Activated naive CD4-positive, alpha-beta T cell treated with anti-CD3 and anti-CD28 coated beads, Interleukin-2, amount 50 U/mL, for 72 hours (primary cell): Measurements from ENCODE around the gene GARIN3. TPM values are rescaled to one million over a fixed set of nuclear protein-coding genes. Genes with fewer than 3 reads are reported as not detected.

Source experiments
- ATAC-seq, 2 donors: fragments of 150-1000 bp; cut with Tn5 transposase; 2 replicates each; pipeline ENCODE4 v1.10.0; 2021; ENCODE audit warnings: mild to moderate bottlenecking in 2 of 2, moderate library complexity in 2 of 2
- DNase-seq, 2 donors: peaks; one replicate each; pipeline ENCODE4 v3.0.0; 2021 to 2022; ENCODE audit warnings: low spot score in 2 of 2
- H3K27ac Mint-ChIP-seq, 2 donors: one replicate each; pipeline ENCODE4 v1.8.0; 2022; ENCODE audit warnings: mild to moderate bottlenecking in 2 of 2, mixed read lengths in 2 of 2
- H3K36me3 Mint-ChIP-seq, 2 donors: one replicate each; pipeline ENCODE4 v1.8.0; 2022; ENCODE audit warnings: mixed read lengths in 2 of 2
- H3K9me3 Mint-ChIP-seq, 2 donors: one replicate each; pipeline ENCODE4 v1.8.0; 2022; ENCODE audit warnings: mixed read lengths in 2 of 2
- total RNA-seq, 2 donors: library from RNA; stranded (reverse); gene quantifications; one replicate each; pipeline ENCODE4 v1.2.3, GENCODE V29; 2022

Gene GARIN3
- total RNA-seq, 2 donors from 2014 or later: 0.46 to 0.47 TPM

GRCh38 chr5:157165668-157166067, 396 bp downstream of the GARIN3 start:
- no peak for ATAC-seq
- peaks cover 13 to 37% of the 10 kb centered on the region in 2 donors for H3K36me3 Mint-ChIP-seq
- H3K27ac Mint-ChIP-seq: no peak overlapping the region
- peaks cover 4 to 11% of the 10 kb centered on the region in 2 donors for H3K9me3 Mint-ChIP-seq
- DNase-seq: no peak

DNA sequence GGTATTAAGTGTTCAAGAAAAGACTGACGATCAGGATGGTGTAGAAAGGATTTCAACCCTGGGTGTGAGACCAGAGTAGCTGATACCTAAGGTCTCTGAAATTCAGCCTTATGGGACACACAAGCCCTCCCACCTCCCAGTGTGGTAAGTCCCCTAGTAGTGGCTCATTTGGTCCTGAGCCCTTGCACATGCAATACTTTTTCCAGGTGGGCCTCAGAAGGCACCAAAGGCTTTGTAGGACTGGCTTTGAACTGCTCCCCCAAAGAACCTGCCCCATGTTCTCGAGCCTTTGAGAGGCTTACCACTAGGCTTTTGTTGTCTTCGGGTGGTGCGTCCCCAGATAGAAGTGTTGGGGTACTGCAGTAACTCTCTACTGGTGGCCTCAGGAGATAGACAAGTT, 803 bp downstream of the GARIN3 start:
- peaks cover under 1 to 7% of the 10 kb centered on the region in 2 donors for H3K9me3 Mint-ChIP-seq
- no peak for ATAC-seq

GRCh38 chr5:157164521-157164920, 1.5 kb downstream of the GARIN3 start:
- H3K27ac Mint-ChIP-seq: no peak overlapping the region
- H3K9me3 Mint-ChIP-seq: peaks cover 0 to 5% of the 10 kb centered on the region in 2 donors
- ATAC-seq (no peak), DNase-seq (no peak)
- peaks cover 1 to 25% of the 10 kb centered on the region in 2 donors for H3K36me3 Mint-ChIP-seq

More for the DNA sequence above, 803 bp downstream of the GARIN3 start:
- peaks cover 9 to 32% of the 10 kb centered on the region in 2 donors for H3K36me3 Mint-ChIP-seq
- H3K27ac Mint-ChIP-seq: no peak overlapping the region
- no peak for DNase-seq

GRCh38 chr5:157162919-157163510, 3.0 kb downstream of the GARIN3 start:
- ATAC-seq: no peak
- no peak for DNase-seq
- H3K27ac Mint-ChIP-seq: no peak overlapping the region
- H3K36me3 Mint-ChIP-seq: peaks cover 0 to 16% of the 10 kb centered on the region in 2 donors
- peaks cover 4 to 5% of the 10 kb centered on the region in 2 donors for H3K9me3 Mint-ChIP-seq

GRCh38 chr5:157161996-157162395, 4.1 kb downstream of the GARIN3 start:
- H3K36me3 Mint-ChIP-seq: peaks cover 1 to 18% of the 10 kb centered on the region in 2 donors
- H3K9me3 Mint-ChIP-seq: peaks cover 4 to 5% of the 10 kb centered on the region in 2 donors
- H3K27ac Mint-ChIP-seq: no peak overlapping the region
- ATAC-seq (no peak), DNase-seq (no peak)

DNA sequence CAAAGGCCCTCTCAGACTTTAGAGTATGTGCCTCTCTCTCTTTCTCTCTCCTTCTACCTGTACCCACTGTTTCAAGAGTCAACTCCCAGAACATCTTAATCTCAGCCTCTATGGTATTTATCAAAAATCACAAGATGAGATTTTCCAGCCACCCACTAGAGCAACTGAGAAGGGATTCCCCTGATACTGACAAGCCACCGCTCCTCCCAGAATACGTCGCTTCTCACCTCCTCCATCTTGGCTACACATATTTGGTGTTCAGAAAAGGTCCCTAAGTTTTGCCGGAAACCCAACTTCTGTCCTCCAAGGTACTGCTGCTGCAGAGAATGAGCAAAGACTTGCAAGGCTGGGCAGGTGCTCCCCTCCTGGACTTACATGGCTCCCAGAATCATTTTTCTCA, 6.1 kb downstream of the GARIN3 start:
- Mint-ChIP-seq H3K27ac (peak overlapping the region; percentile 86 to 95), H3K9me3 (peaks cover 4 to 12% of the 10 kb centered on the region in 2 donors), H3K36me3 (peaks cover 16 to 17% of the 10 kb centered on the region in 2 donors)
- no peak for DNase-seq
- peak; percentile 27 to 47 for ATAC-seq

GRCh38 chr5:157159209-157159751, 6.8 kb downstream of the GARIN3 start:
- DNase-seq: no peak
- peaks cover 17 to 18% of the 10 kb centered on the region in 2 donors for H3K36me3 Mint-ChIP-seq

GRCh38 chr5:157157293-157157891, 8.7 kb downstream of the GARIN3 start:
- H3K36me3 Mint-ChIP-seq: peaks cover 9 to 18% of the 10 kb centered on the region in 2 donors
- ATAC-seq: no peak
- DNase-seq: no peak
- H3K9me3 Mint-ChIP-seq: peaks cover 4 to 7% of the 10 kb centered on the region in 2 donors
- H3K27ac Mint-ChIP-seq: peak overlapping the region in 1 of 2 donors; percentile 96

More at GRCh38 chr5:157159209-157159751, 6.8 kb downstream of the GARIN3 start:
- peaks cover 4 to 12% of the 10 kb centered on the region in 2 donors for H3K9me3 Mint-ChIP-seq
- H3K27ac Mint-ChIP-seq: peak overlapping the region; percentile 86 to 95
- ATAC-seq: peak; percentile 86 to 89

DNA sequence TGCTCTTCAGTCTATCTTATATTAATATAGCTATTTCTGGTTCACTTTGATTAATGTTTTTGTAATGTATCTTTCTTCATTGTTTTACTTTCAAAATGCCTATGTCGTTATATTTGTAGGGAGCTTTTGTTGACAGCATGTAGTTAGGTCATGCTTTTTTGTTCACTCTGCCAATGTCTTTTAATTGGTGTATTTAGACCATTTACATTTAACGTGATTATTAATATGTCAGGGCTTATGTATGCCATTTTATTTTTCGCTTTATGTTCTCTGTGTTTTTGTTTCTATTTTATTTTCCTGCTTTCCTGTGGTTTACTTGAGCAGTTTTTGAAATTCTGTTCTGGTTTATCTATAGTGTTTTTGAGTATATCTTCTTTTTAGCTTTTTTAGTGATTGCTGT, 10.8 kb downstream of the GARIN3 start:
- ATAC-seq: no peak
- no peak for DNase-seq
- peaks cover 4 to 7% of the 10 kb centered on the region in 2 donors for H3K9me3 Mint-ChIP-seq
- H3K36me3 Mint-ChIP-seq: peaks cover 9 to 18% of the 10 kb centered on the region in 2 donors
- peak overlapping the region; percentile 79 to 96 for H3K27ac Mint-ChIP-seq

- H3K36me3 Mint-ChIP-seq: peaks cover 0 to 12% of the 10 kb centered on the region in 2 donors
- DNase-seq: no peak
- H3K27ac Mint-ChIP-seq: peak overlapping the region in 1 of 2 donors; percentile 63
- H3K9me3 Mint-ChIP-seq: no peaks in the 10 kb centered on the region
- no peak for ATAC-seq
Measured at GRCh38 chr5:157150995-157151394, 15.1 kb downstream of the GARIN3 start.

- Mint-ChIP-seq H3K36me3 (peaks cover 0 to 2% of the 10 kb centered on the region in 2 donors), H3K27ac (peak overlapping the region; percentile 80 to 81)
- DNase-seq: peak in 1 of 2 donors; percentile 88
Measured at GRCh38 chr5:157148734-157149615, 17.1 kb downstream of the GARIN3 start.

GRCh38 chr5:157143127-157143971, 22.7 kb downstream of the GARIN3 start:
- H3K9me3 Mint-ChIP-seq: peaks cover 3 to 5% of the 10 kb centered on the region in 2 donors
- peak in 1 of 2 donors; percentile 71 for DNase-seq
- ATAC-seq: peak; percentile 38 to 48
- H3K27ac Mint-ChIP-seq: peak overlapping the region; percentile 99 to 100
- H3K36me3 Mint-ChIP-seq: peaks cover 40 to 56% of the 10 kb centered on the region in 2 donors

More at GRCh38 chr5:157148734-157149615, 17.1 kb downstream of the GARIN3 start:
- peak; percentile 45 to 62 for ATAC-seq
- H3K9me3 Mint-ChIP-seq: no peaks in the 10 kb centered on the region

GRCh38 chr5:157142317-157143126, 23.5 kb downstream of the GARIN3 start, which contains the start of gene MED7:
TSS of gene MED7 (minus strand) at chr5:157142865. CDS start at chr5:157139431, 3,434 bp downstream.
- Mint-ChIP-seq H3K36me3 (peaks cover 49 to 56% of the 10 kb centered on the region in 2 donors), H3K27ac (peak within 1 kb of the TSS; percentile 99 to 100), H3K9me3 (peaks cover 3 to 5% of the 10 kb centered on the region in 2 donors)
- ATAC-seq (peak; percentile 99), DNase-seq (peak; percentile 88 to 95)

GRCh38 chr5:157137691-157138090, 28.4 kb downstream of the GARIN3 start:
- DNase-seq (no peak), ATAC-seq (no peak)
- peaks cover 3 to 5% of the 10 kb centered on the region in 2 donors for H3K9me3 Mint-ChIP-seq
- peaks cover 41 to 74% of the 10 kb centered on the region in 2 donors for H3K36me3 Mint-ChIP-seq
- H3K27ac Mint-ChIP-seq: no peak overlapping the region

GRCh38 chr5:157132281-157132612, 33.8 kb downstream of the GARIN3 start:
- H3K36me3 Mint-ChIP-seq: peaks cover 0 to 23% of the 10 kb centered on the region in 2 donors
- no peaks in the 10 kb centered on the region for H3K9me3 Mint-ChIP-seq
- no peak for ATAC-seq
- H3K27ac Mint-ChIP-seq: no peak overlapping the region
- DNase-seq: no peak
